ENCODE results near the gene P2RX3.

DNA sequence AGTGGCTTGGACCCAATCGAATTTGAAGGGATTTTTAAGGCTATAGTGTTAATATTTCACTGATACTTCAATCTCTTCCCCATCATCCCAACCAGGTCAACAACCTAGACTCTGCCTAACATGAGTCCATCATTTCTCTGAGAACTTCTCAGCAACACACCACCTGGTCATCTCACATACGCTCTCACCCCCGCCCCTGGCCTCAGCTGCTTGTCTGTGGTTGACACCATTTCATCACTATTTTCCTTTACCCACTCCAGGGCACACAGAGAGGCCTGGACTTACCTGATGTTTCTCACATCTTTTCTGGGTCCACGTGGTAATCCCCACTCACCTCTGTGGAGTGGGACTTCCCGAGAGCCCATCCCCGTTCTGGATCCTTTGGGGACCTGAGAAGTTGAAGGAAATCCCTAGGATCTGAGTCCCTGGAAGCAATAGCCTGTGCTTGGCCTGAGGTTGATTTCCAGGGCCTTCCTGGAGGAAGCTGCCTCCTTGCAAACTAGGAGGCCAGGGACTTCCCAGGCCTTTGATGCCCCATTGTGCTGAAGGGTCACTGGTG lies 3.2 kb downstream of the P2RX3 start:
- TF ChIP-seq, protein P1, sequence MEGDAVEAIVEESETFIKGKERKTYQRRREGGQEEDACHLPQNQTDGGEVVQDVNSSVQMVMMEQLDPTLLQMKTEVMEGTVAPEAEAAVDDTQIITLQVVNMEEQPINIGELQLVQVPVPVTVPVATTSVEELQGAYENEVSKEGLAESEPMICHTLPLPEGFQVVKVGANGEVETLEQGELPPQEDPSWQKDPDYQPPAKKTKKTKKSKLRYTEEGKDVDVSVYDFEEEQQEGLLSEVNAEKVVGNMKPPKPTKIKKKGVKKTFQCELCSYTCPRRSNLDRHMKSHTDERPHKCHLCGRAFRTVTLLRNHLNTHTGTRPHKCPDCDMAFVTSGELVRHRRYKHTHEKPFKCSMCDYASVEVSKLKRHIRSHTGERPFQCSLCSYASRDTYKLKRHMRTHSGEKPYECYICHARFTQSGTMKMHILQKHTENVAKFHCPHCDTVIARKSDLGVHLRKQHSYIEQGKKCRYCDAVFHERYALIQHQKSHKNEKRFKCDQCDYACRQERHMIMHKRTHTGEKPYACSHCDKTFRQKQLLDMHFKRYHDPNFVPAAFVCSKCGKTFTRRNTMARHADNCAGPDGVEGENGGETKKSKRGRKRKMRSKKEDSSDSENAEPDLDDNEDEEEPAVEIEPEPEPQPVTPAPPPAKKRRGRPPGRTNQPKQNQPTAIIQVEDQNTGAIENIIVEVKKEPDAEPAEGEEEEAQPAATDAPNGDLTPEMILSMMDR (conservative IDR thresholded peaks at IDR 0.05; ENCODE audit: low read length), result no peak
- TF ChIP-seq EZH2phosphoT487 (IDR thresholded peaks at IDR 0.05; ENCODE audit: borderline replicate concordance, low read depth, low read length), result no peak
